Endodermal cell (in vitro differentiated cells): Measurements from ENCODE around the gene MYL12B. TPM values are rescaled to one million over a fixed set of nuclear protein-coding genes. Genes with fewer than 3 reads are reported as not detected.

Source experiments
- DNase-seq: peaks from one replicate; pipeline ENCODE4 v3.0.0-alpha.2; 2017
- H3K27ac ChIP-seq: 2 replicates; pipeline ENCODE4 v1.5.1; 2013; ENCODE audit warnings: mild to moderate bottlenecking, low read depth, low read length, moderate library complexity
- H3K27me3 ChIP-seq: 2 replicates; pipeline ENCODE4 v1.6.1; 2013; ENCODE audit warnings: mild to moderate bottlenecking, low read length, moderate library complexity; ENCODE audit not compliant: insufficient read depth, control insufficient read depth, poor library complexity, severe bottlenecking
- H3K36me3 ChIP-seq: 2 replicates; pipeline ENCODE4 v1.7.0; 2013; ENCODE audit warnings: mild to moderate bottlenecking, low read length, moderate library complexity; ENCODE audit not compliant: control insufficient read depth, insufficient read depth
- H3K4me1 ChIP-seq: one replicate; pipeline ENCODE4 v1.7.0; 2013; ENCODE audit warnings: low read length; ENCODE audit not compliant: control insufficient read depth, insufficient read depth
- H3K4me3 ChIP-seq: 2 replicates; pipeline ENCODE4 v1.5.1; 2013; ENCODE audit warnings: mild to moderate bottlenecking, low read length, moderate library complexity
- H3K9ac ChIP-seq: 2 replicates; pipeline ENCODE4 v1.6.1; 2013; ENCODE audit warnings: mild to moderate bottlenecking, low read length, moderate library complexity; ENCODE audit not compliant: poor library complexity, severe bottlenecking; ENCODE audit errors: extremely low read depth
- H3K9me3 ChIP-seq: 2 replicates; pipeline ENCODE4 v1.6.1; 2013; ENCODE audit warnings: mild to moderate bottlenecking, low read length, moderate library complexity; ENCODE audit not compliant: control insufficient read depth
- H3K27ac Mint-ChIP-seq: 2 replicates; pipeline ENCODE4 v1.8.0; 2020; ENCODE audit warnings: mixed read lengths
- H3K27me3 Mint-ChIP-seq: 2 replicates; pipeline ENCODE4 v1.8.0; 2021; ENCODE audit warnings: mild to moderate bottlenecking, mixed read lengths; ENCODE audit not compliant: insufficient read depth
- H3K36me3 Mint-ChIP-seq: 2 replicates; pipeline ENCODE4 v1.8.0; 2020; ENCODE audit warnings: low read depth, mixed read lengths
- H3K4me1 Mint-ChIP-seq: 2 replicates; pipeline ENCODE4 v1.8.0; 2020; ENCODE audit warnings: mixed read lengths
- H3K4me3 Mint-ChIP-seq: 2 replicates; pipeline ENCODE4 v1.8.0; 2020; ENCODE audit warnings: mild to moderate bottlenecking, moderate library complexity, mixed read lengths
- H3K9me3 Mint-ChIP-seq: 2 replicates; pipeline ENCODE4 v1.8.0; 2020; ENCODE audit warnings: mild to moderate bottlenecking, mixed read lengths
- CTCF ChIP-seq: fragments of 200-600 bp; sonication (generic); conservative IDR thresholded peaks from 2 replicates; pipeline ENCODE4 v1.5.0; 2021; ENCODE audit warnings: antibody characterized with exemption, mild to moderate bottlenecking
- WGBS, 2 experiments: methylation state at CpG; one replicate each; pipeline versions ENCODE4 v1.1.5 to v1.1.7; 2013; ENCODE audit warnings: missing lambda C conversion rate in 2 of 2, mixed read lengths in 1 of 2; ENCODE audit not compliant: insufficient coverage in 1 of 2, insufficient read length in 1 of 2; 5-methylcytosine and 5-hydroxymethylcytosine counted together
- total RNA-seq, 2 donors: library from RNA; stranded (reverse); fragmentation: NEBNext Ultra II Directional in 1 of 2; extraction: Animal tissue kit (Norgen Biotek cat#: 25700) in 1 of 2; gene quantifications; 2 replicates in 1 of 2; 3 replicates in 1 of 2; pipeline ENCODE4 v1.2.1, GENCODE V29; 2021

Gene MYL12B
- total RNA-seq, 2 donors from 2014 or later, result 190 to 198 TPM

- no peak overlapping the region for H3K9ac ChIP-seq
- Mint-ChIP-seq H3K27ac (no peak overlapping the region), H3K4me1 (peaks cover 9% of the 10 kb centered on the region), H3K9me3 (peaks cover 2% of the 10 kb centered on the region), H3K36me3 (no peaks in the 10 kb centered on the region), H3K27me3 (peaks cover 4% of the 10 kb centered on the region), H3K4me3 (no peak overlapping the region)
- TF ChIP-seq CTCF, result no peak
- H3K4me3 ChIP-seq, result no peak overlapping the region
- H3K27ac ChIP-seq, result no peak overlapping the region
- DNase-seq, result no peak
- H3K4me1 ChIP-seq, result no peaks in the 10 kb centered on the region
- no peaks in the 10 kb centered on the region for H3K36me3 ChIP-seq
- no peaks in the 10 kb centered on the region for H3K9me3 ChIP-seq
- WGBS, 2 experiments, result no CpG with 5 or more reads among the region's 1 CpG
- no peaks in the 10 kb centered on the region for H3K27me3 ChIP-seq
Observed at GRCh38 chr18:3304832-3305231, 42.9 kb downstream of the MYL12B start.

GRCh38 chr18:3305354-3305762, 43.4 kb downstream of the MYL12B start:
- no peak for DNase-seq
- Histone ChIP-seq H3K4me3 (no peak overlapping the region), H3K9ac (no peak overlapping the region), H3K4me1 (no peaks in the 10 kb centered on the region), H3K27me3 (no peaks in the 10 kb centered on the region), H3K27ac (no peak overlapping the region), H3K9me3 (no peaks in the 10 kb centered on the region), H3K36me3 (no peaks in the 10 kb centered on the region)
- Mint-ChIP-seq H3K27ac (no peak overlapping the region), H3K27me3 (peaks cover 1% of the 10 kb centered on the region), H3K4me1 (peaks cover 9% of the 10 kb centered on the region), H3K36me3 (no peaks in the 10 kb centered on the region), H3K9me3 (peaks cover 2% of the 10 kb centered on the region), H3K4me3 (no peak overlapping the region)
- 89 to 96% methylated on average over 4 to 7 of the region's 7 CpGs for WGBS, 2 experiments
- TF ChIP-seq CTCF, result no peak

GRCh38 chr18:3305933-3306332, 44.0 kb downstream of the MYL12B start:
- Mint-ChIP-seq H3K9me3 (peaks cover 2% of the 10 kb centered on the region), H3K27me3 (peaks cover 1% of the 10 kb centered on the region), H3K36me3 (no peaks in the 10 kb centered on the region), H3K27ac (peak overlapping the region; percentile 34), H3K4me1 (peaks cover 9% of the 10 kb centered on the region), H3K4me3 (no peak overlapping the region)
- Histone ChIP-seq H3K36me3 (no peaks in the 10 kb centered on the region), H3K27ac (no peak overlapping the region), H3K27me3 (no peaks in the 10 kb centered on the region), H3K9me3 (no peaks in the 10 kb centered on the region), H3K4me3 (no peak overlapping the region), H3K9ac (no peak overlapping the region), H3K4me1 (no peaks in the 10 kb centered on the region)
- 72 to 79% methylated on average over 5 to 8 of the region's 8 CpGs for WGBS, 2 experiments
- no peak for DNase-seq
- no peak for TF ChIP-seq CTCF
